Stimulated activated CD8-positive, alpha-beta memory T cell treated with anti-CD3 and anti-CD28 coated beads, Interleukin-4, amount 100 ng/mL, for 1 hour (primary cell): ENCODE data around the gene FREM3.
"Not testable (repeated sequence)": the region's sequence is repeated elsewhere in the genome, so short reads cannot be mapped to it uniquely, and the experiment has no call there.

Experiments
- DNase-seq, 2 donors: peaks; one replicate each; pipeline ENCODE4 v3.0.0-alpha.2; 2020; ENCODE audit warnings: low read depth in 2 of 2, low spot score in 1 of 2

Gene FREM3

DNA sequence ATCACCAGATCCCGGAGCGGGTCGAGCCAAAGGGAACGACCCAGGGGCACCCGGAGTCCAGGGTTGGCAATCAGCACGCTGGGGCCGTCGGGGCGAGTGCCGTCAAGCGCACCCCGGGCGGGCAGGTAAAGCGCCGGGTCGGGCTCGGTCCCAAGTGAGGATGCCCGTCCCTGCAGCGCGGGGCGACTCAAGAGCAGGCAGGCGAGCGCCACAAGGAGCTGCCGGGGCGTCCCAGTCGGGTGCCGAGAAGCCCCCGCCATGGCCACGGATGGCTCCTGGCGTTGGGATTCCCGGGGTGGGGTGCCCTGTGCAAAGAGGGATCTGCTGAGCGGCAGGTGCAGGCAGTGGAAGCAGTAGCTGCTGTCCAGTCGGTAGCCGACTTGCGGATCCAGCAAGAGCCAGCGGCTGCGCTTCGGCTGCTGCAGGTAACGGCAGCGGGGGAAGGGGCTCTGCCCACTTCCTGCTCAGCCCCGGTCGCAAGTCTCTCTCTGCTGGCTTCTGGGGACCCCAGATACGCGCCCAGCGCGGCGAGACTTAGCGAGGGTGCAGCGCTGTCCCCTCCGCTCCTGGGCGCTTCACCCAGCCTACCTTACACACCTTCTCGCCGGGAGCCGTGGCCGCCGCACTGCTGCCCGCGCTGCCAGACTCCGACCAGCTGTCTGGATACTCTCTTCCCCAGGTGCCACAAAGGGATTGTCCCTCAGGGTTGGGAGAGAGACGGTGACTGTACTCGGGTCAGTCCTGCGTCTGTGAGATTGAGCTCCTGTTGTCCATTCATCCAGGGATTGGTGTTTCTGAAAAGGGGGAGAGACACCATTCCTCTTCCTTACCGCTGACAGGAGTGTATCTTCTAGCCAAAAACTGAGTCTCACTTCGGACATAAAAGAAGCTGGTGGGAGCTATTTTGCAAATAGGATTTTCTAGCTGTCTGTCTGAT is at the start of gene FREM3:
Gene FREM3, minus strand, starts transcription at position 260 of the 937 bp plus-strand sequence. Its CDS starts 0 bp downstream, at position 260.
- DNase-seq = no peak

DNA sequence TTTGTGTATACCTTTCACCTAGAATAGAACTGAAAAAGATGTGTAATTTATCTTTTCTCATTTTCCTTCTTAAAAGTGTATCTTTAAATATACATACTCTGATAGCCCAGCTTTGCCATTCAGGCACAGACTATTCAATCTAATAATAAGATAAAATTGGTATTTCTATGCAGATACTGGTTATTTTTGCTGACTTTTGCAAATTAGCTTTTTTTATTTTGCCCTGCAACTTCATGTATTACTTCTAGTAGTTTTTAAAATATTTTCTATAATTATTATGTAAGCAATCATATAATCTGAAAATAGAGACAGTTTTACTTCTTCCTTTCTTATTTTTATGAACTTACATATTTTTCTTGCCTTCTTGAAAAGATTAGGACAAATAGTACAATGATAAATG is 45.4 kb upstream of the FREM3 start:
- no peak for DNase-seq

DNA sequence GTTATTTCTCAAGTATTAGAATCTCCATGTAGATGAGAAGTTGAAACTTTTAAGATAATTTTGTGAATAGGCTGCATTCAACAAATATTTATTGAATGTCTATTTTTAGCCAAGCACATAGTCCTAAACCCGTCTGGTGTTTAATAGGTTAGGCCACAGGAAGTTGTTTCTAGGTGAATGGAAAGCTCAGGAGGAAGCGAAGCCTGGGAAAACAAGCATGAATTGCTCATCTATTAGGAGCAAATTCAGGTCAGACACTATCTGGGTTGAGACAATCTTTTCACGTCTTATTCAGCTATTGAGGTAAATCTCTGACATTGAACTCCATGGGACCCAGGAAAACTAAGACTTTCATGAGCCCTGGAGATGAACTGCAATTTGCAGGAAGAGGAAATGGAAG is 43.1 kb upstream of the FREM3 start:
- DNase-seq = no peak

DNA sequence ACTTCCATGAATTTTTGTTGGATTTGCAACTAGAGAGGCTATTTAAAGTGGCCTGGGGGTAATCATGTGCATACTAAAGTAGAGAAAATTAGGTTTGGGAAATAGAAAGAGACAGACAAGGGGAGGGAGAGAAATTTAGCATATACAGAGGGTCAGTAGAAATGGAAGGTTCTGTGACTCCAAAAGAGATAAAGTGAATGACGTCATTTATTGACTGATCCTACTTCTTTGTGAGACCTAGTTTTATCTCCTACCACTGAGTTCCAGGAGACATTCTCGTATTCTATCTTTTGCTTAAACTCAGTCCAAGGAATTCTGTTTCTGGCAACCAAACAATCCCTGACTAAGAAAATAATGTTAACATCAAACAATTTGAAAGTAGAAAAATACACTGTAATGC is 42.4 kb upstream of the FREM3 start:
- no peak for DNase-seq

DNA sequence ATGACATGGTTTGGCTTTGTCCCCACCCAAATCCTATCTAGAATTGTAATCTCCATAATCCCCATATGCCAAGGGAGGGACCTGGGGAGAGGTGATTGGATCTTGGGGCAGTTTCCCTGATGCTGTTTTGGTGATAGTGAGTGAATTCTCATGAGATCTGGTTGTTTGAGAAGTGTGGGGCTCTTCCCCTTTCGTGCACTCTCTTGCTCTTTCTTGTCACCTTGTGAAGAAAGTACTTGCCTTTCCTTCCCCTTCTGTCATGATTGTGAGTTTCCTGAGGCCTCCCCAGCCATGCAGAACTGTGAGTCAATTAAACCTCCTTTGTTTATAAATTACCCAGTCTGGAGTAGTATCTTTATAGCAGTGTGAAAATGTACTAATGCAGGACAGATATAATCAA is 36.4 kb upstream of the FREM3 start:
- DNase-seq = no peak

DNA sequence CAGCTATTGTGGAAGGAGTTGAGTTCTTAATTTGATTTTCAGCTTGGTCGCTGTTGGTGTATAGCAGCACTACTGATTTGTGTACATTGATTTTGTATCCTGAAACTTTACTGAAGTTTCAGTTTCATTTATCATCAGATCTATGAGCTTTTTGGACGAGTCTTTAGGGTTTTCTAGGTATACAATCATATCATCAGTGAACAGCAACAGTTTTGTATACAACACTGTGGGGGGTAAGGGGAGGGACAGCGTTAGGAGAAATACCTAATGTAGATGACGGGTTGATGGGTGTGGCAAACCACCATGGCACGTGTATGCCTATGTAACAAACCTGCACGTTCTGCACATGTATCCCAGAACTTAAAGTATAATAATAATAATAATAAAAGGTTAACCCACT is 35.6 kb upstream of the FREM3 start:
- DNase-seq = not testable (repeated sequence)

DNA sequence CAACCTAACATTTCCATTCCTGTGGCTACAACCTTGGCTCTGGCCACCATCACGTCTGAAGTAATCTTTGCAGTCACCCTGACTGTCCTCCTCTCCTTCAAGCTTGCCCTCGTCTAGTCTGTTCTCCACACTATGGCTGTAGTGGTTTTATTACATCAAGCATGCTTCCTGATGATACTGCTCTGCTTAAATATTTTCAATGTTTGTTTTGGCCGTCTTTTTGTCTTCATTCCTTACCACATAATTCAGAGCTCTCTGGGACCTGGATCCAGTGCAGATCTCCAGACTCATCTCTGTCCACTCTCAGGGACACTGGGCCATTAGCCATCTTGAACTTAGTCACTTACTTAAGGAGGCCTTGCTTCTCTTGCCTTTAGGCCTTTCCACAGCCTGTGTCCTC is 27.7 kb upstream of the FREM3 start:
- no peak for DNase-seq

DNA sequence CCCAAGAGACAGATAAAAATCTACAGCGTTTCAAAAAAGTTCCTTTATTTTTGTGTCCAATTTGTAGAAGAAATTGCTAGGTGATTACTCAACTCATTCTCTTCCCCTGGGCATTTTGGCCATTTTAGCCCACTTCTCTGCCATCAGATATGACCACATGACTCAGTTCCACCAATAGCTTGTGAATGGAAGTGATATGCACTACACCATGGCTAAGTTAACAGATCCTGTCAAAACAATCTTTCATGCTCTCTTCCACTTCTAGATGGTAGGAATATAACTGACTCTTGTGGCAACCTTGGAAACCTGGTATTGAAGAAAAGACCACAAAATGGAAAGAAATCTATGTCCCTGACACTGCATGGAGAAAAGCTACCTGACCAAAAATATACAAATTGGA is 26.2 kb upstream of the FREM3 start:
- no peak for DNase-seq

DNA sequence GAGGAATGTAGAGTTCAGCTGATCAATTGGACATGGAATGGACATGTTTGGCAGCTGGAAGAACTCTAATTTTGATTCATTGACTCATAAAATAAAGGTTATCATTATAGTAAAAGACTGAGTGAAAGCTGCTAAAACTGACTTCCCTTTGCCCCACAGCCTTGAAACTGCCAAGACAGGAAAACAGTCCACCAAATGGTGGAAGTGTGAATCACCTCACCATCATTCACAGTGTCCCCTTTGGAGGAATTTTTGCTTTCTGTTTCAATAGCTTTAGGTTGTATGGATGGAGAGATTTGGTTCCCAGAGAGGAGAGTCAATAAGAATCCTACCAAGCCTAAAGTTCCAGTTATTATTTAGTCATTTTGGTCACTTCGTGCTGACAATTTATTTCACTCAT is 20.8 kb upstream of the FREM3 start:
- DNase-seq = no peak

DNA sequence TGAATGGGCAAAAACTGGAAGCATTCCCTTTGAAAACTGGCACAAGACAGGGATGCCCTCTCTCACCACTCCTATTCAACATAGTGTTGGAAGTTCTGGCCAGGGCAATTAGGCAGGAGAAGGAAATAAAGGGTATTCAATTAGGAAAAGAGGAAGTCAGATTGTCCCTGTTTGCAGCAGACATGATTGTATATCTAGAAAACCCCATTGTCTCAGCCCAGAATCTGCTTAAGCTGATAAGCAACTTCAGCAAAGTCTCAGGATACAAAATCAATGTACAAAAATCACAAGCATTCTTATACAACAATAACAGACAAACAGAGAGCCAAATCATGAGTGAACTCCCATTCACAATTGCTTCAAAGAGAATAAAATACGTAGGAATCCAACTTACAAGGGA is 18.3 kb upstream of the FREM3 start:
- DNase-seq = not testable (repeated sequence)

DNA sequence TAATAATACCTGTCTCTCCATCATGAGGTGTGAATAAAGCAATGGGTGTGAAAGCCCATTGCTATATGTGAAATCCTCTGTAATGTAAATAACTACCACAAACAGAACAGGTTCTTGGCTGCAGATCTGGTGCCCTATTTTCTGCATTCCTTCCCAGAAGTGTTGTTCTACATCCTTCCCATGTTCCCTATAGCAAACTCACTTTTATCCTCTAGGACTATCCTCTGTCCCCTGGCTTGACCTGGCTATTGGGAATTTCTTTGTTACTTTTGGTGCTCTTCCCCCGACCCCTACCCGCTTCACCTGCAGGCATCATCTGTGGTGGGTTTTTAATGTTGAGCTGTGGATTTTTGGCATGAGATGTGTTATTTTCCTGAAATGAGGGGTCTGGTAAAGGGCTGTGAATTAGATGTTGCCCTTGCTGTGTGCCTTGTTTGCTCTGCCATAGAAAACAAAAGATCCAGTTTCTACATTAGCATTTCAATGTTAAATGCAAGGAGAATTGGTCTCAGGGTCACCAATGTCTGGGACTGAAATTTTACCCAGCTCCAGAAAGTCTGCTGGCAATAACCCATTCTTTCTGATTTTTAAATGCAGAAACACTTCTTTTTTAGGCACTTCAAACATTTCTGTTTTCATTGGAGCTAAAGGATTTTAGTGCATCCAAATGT is 13.6 kb upstream of the FREM3 start:
- no peak for DNase-seq

DNA sequence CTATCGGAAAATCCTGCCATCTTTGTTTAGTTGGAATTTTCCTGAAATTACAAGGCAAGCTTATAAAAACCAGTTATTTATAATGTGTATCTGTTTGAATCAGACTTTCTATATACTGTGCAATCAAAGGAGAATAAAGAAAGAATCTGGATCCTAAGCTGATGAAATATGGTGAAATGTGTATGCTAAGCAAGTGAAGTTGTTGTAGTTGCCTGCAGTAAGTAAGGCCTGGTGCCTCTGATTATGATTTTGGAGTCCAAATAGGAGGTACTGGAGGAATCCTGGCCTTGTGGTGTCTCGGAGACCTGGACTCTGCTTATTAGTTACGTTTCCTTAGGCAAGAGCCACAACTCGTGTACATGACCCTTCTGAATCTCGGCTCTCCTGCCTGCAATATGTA is 13.1 kb upstream of the FREM3 start:
- DNase-seq = no peak

DNA sequence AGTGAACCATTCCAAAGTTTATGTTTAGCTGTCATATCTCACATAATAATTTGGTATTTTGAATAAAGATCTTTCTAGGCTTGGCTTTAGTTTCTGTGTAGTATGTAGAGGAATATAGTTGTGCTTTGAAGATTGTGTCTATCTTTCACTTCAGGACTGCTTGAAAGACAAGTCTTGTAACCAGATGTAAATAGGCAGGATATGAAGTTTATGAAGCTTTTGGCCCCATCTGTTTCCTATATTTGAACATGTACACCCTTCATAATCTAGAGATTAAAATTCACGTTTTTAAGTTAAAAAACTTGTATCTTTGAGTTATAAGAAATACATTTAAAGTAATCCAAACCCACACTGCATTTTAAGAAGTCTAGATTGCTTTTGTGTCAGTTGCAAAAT is 11.7 kb upstream of the FREM3 start:
- no peak for DNase-seq

DNA sequence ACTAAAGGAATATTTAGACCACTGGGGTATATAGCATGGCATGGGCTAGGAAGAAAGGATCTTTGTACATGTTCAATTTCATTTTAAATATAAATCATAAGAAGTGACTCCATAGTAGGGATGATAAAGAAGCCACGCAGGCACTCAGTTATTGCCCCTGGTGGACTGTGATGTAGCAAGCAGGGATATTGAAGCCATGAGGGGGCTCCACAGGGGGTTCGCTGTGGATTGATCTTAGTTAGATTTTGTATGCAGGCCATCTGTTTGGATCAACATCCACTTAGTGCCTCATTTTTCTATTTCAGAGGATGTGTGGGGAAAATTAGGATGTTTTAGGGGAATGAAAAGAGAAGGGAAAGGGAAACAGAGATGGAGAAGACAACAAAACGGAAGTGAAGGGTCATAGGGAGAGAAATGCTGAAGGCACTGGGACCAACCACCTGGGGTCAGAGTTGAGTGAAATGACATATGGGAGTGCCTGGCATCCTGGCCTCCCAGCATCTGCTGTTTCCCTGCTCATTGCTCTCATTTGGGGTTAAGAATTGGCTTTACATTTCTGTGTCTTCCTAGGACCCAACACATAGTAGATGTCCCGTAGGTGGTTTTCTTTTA is 11.2 kb upstream of the FREM3 start:
- no peak for DNase-seq

DNA sequence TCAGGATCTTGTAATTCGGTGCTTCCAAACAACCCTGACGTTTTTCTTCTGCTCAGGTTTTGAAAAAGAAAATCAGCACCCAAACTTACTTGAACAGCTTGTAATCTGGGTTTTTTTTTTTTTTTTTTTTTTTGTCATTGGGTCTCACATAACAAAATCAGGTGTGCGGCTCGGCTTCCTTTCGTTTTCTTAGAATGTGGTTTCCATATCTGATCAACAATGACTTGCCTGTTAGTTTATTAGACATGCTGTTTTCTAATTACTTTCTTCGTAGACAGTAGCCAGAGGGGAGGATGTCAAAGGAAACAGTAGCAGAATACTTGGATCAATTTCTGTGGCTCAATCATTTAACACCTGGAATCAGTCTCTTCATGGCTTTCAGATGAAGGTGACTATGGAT is 890 bp upstream of the FREM3 start:
- DNase-seq = no peak

DNA sequence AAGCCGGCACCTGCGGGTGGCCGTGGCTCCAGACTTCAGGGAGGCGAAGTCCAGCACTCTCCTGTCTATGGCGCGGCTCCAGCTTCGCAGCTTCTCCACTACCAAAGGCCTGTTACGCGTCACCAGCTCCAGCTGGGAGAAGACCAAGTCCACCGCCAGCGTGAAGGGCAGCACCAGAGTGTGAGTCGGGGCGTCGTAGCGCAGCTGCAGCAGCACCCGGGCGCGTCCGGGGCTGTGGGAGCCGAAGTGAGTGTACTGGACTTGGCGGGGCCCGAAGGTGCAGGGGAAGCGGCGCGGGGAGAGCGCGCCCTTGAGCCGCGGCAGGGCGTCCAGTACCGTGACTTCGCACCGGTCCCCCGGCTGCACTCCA is 444 bp downstream of the FREM3 start:
- DNase-seq = no peak

DNA sequence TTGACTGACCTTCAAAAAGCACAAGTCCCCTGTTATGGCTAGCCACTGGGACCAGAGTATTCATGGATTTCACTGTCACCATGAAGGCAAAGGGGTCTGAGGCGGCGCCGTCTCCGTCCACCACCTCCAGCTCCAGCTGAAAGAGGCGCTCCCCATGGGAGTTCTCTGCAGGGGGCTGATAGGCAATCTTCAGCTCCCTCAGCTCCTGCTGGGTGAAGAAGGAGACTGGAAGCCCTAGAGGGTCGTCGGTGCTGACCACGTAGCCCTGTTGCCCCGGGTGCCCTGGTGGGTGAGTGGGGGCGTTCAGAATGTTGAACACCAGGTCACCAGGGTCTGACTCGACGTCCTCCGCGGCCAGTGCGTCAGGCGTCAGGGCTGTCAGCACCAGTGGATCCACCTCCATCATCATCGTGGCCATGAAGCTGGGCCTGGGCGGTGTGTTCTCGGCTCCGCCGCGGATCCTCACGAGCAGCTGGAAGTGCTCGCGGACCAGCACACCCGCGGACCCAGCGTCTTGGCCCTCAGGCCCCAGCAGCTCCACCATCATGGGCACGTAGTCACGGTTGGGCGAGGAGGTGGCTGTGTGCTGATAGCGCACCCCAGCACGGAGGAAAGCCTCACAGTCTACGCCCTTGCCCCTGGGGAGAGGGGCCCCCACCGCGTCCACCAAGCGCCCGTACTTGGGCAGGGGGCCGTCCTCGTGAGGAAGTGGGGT is 987 bp downstream of the FREM3 start:
- no peak for DNase-seq

DNA sequence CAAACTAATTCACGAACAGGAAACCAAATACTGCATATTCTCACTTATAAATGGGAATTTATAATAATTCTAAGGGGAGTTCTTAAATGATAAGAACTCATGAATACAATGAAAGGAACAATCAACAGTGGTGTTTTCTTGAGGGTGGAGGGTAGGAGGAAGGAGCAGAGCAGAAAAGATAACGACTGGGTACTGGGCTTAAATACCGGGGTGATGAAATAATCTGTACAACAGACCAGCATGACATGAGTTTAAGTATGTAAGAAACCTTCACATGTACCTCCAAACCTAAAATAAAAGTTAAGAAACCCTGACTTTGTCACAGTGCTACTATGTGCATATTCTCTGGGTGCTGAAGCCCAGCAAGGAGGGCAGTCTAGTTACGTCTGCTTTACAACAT is 6.6 kb downstream of the FREM3 start:
- DNase-seq = no peak

DNA sequence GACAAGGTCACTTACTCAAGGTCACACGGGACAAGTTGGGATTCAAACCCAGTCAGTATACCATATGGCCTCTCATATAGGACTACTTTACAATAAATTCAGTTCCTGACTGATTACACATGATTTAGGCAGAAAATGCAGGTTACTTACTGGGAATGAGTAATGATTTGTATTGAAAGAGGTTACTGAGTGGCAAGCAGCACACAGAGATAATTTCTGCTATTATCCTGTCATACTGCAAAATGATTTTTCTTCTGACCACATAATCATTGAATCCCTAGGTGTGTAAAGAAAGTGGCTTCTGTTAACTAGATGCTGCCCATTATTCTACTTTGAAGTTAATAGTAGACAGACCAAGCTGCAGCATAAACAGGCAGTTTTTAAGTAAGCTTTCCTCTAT is 8.2 kb downstream of the FREM3 start:
- DNase-seq = no peak

DNA sequence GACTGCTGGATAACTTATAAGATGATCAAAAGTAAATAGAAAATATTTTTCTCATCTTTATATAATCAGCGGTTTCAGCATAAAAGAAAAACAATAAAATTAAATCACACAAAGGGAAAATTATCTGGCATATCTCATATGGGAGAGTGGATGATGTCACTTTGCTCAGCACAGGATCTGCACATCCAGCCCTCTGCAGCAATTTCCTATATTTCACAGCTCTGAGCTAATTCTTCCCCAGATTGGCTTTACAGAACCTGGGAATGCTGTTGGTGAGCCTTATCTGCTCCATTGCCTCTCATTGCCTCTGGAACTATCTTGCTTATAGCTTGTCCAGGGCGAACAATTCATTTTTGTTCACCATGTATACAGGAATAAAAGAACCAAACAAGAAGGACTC is 21.0 kb downstream of the FREM3 start:
- no peak for DNase-seq

DNA sequence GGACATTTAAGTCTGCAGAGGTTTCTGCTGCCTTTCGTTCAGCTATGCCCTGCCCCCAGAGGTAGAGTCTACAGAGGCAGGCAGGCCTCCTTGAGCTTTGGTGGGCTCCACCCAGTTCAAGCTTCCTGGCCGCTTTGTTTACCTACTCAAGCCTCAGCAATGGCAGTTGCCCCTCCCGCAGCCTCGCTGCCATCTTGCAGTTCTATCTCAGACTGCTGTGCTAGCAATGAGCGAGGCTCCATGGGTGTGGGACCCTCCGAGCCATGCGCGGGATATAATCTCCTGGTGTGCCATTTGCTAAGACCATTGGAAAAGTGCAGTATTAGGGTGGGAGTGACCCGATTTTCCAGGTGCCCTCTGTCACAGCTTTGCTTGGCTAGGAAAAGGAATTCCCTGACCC is 26.8 kb downstream of the FREM3 start:
- not testable (repeated sequence) for DNase-seq
